ENCODE results near the gene P3H4.
A peak's percentile ranks its signal among the peaks of the same experiment; 100 is the strongest.

Gene P3H4

GRCh38 chr17:41821776-41822175, 10.0 kb upstream of the P3H4 start:
- Histone ChIP-seq H3K9ac (ENCODE audit: low read depth in 1 of 2, low read length in 2 of 2) (no peak overlapping the region), H3K4me1 (ENCODE audit: control insufficient read depth in 1 of 2, insufficient read depth in 2 of 2, low read length in 2 of 2) (no peaks in the 10 kb centered on the region), H3K27ac (ENCODE audit: low read depth, low read length) (no peak overlapping the region), H3K27me3 (ENCODE audit: control insufficient read depth in 1 of 2, insufficient read depth in 2 of 2, low read length in 2 of 2) (no peaks in the 10 kb centered on the region), H3K9me3 (ENCODE audit: control insufficient read depth in 1 of 2, low read length in 2 of 2) (no peaks in the 10 kb centered on the region), H3K4me3 (ENCODE audit: low read depth in 1 of 2, low read length in 2 of 2) (no peak overlapping the region), H3K36me3 (ENCODE audit: control insufficient read depth in 1 of 2, insufficient read depth in 2 of 2, low read length in 2 of 2) (peaks cover 0 to 4% of the 10 kb centered on the region in 2 donors)

GRCh38 chr17:41818024-41818423, 6.3 kb upstream of the P3H4 start:
- H3K27ac ChIP-seq (ENCODE audit: low read depth, low read length) = no peak overlapping the region
- no peaks in the 10 kb centered on the region for H3K27me3 ChIP-seq (ENCODE audit: control insufficient read depth in 1 of 2, insufficient read depth in 2 of 2, low read length in 2 of 2)
- H3K36me3 ChIP-seq (ENCODE audit: control insufficient read depth in 1 of 2, insufficient read depth in 2 of 2, low read length in 2 of 2) = no peaks in the 10 kb centered on the region
- no peak overlapping the region for H3K9ac ChIP-seq (ENCODE audit: low read depth in 1 of 2, low read length in 2 of 2)
- H3K4me1 ChIP-seq (ENCODE audit: control insufficient read depth in 1 of 2, insufficient read depth in 2 of 2, low read length in 2 of 2) = no peaks in the 10 kb centered on the region
- no peak overlapping the region for H3K4me3 ChIP-seq (ENCODE audit: low read depth in 1 of 2, low read length in 2 of 2)
- H3K9me3 ChIP-seq (ENCODE audit: control insufficient read depth in 1 of 2, low read length in 2 of 2) = no peaks in the 10 kb centered on the region

GRCh38 chr17:41816637-41817320, 5.0 kb upstream of the P3H4 start:
- peaks cover 5 to 6% of the 10 kb centered on the region in 2 donors for H3K4me1 ChIP-seq (ENCODE audit: control insufficient read depth in 1 of 2, insufficient read depth in 2 of 2, low read length in 2 of 2)
- H3K9ac ChIP-seq (ENCODE audit: low read depth in 1 of 2, low read length in 2 of 2) = no peak overlapping the region
- no peaks in the 10 kb centered on the region for H3K36me3 ChIP-seq (ENCODE audit: control insufficient read depth in 1 of 2, insufficient read depth in 2 of 2, low read length in 2 of 2)
- no peaks in the 10 kb centered on the region for H3K9me3 ChIP-seq (ENCODE audit: control insufficient read depth in 1 of 2, low read length in 2 of 2)
- no peak overlapping the region for H3K27ac ChIP-seq (ENCODE audit: low read depth, low read length)
- no peak overlapping the region for H3K4me3 ChIP-seq (ENCODE audit: low read depth in 1 of 2, low read length in 2 of 2)
- H3K27me3 ChIP-seq (ENCODE audit: control insufficient read depth in 1 of 2, insufficient read depth in 2 of 2, low read length in 2 of 2) = peaks cover 0 to 3% of the 10 kb centered on the region in 2 donors

GRCh38 chr17:41814195-41814594, 2.4 kb upstream of the P3H4 start:
- Histone ChIP-seq H3K36me3 (ENCODE audit: control insufficient read depth in 1 of 2, insufficient read depth in 2 of 2, low read length in 2 of 2) (no peaks in the 10 kb centered on the region), H3K9me3 (ENCODE audit: control insufficient read depth in 1 of 2, low read length in 2 of 2) (no peaks in the 10 kb centered on the region), H3K27ac (ENCODE audit: low read depth, low read length) (no peak overlapping the region), H3K4me3 (ENCODE audit: low read depth in 1 of 2, low read length in 2 of 2) (no peak overlapping the region), H3K4me1 (ENCODE audit: control insufficient read depth in 1 of 2, insufficient read depth in 2 of 2, low read length in 2 of 2) (peaks cover 22% of the 10 kb centered on the region in 2 donors), H3K27me3 (ENCODE audit: control insufficient read depth in 1 of 2, insufficient read depth in 2 of 2, low read length in 2 of 2) (peaks cover 0 to 3% of the 10 kb centered on the region in 2 donors), H3K9ac (ENCODE audit: low read depth in 1 of 2, low read length in 2 of 2) (no peak overlapping the region)

- H3K36me3 ChIP-seq (ENCODE audit: control insufficient read depth in 1 of 2, insufficient read depth in 2 of 2, low read length in 2 of 2) = no peaks in the 10 kb centered on the region
- H3K27me3 ChIP-seq (ENCODE audit: control insufficient read depth in 1 of 2, insufficient read depth in 2 of 2, low read length in 2 of 2) = peaks cover 0 to 3% of the 10 kb centered on the region in 2 donors
- H3K4me1 ChIP-seq (ENCODE audit: control insufficient read depth in 1 of 2, insufficient read depth in 2 of 2, low read length in 2 of 2) = peaks cover 22% of the 10 kb centered on the region in 2 donors
- H3K9me3 ChIP-seq (ENCODE audit: control insufficient read depth in 1 of 2, low read length in 2 of 2) = no peaks in the 10 kb centered on the region
- peak overlapping the region; percentile 36 to 82 for H3K4me3 ChIP-seq (ENCODE audit: low read depth in 1 of 2, low read length in 2 of 2)
- no peak overlapping the region for H3K9ac ChIP-seq (ENCODE audit: low read depth in 1 of 2, low read length in 2 of 2)
- H3K27ac ChIP-seq (ENCODE audit: low read depth, low read length) = no peak overlapping the region
These were observed 2.0 kb upstream of the P3H4 start for GRCh38 chr17:41813699-41814124.

- Histone ChIP-seq H3K27ac (ENCODE audit: low read depth, low read length) (no peak overlapping the region), H3K4me1 (ENCODE audit: control insufficient read depth in 1 of 2, insufficient read depth in 2 of 2, low read length in 2 of 2) (peaks cover 22% of the 10 kb centered on the region in 2 donors), H3K9ac (ENCODE audit: low read depth in 1 of 2, low read length in 2 of 2) (peak overlapping the region in 1 of 2 donors; percentile 33)
These were observed 1.5 kb upstream of the P3H4 start for GRCh38 chr17:41813152-41813680.

GRCh38 chr17:41812381-41813151, 817 bp upstream of the P3H4 start, which contains the start of gene FKBP10:
Gene FKBP10 (plus strand): TSS chr17:41813004. CDS start chr17:41813035, 31 bp downstream.
- Histone ChIP-seq H3K27ac (ENCODE audit: low read depth, low read length) (peak within 1 kb of the TSS; percentile 20), H3K27me3 (ENCODE audit: control insufficient read depth in 1 of 2, insufficient read depth in 2 of 2, low read length in 2 of 2) (peaks cover 0 to 3% of the 10 kb centered on the region in 2 donors), H3K9ac (ENCODE audit: low read depth in 1 of 2, low read length in 2 of 2) (peak within 1 kb of the TSS; percentile 55 to 79)

More at GRCh38 chr17:41813152-41813680, 1.5 kb upstream of the P3H4 start:
- H3K36me3 ChIP-seq (ENCODE audit: control insufficient read depth in 1 of 2, insufficient read depth in 2 of 2, low read length in 2 of 2) = no peaks in the 10 kb centered on the region
- peak overlapping the region; percentile 36 to 82 for H3K4me3 ChIP-seq (ENCODE audit: low read depth in 1 of 2, low read length in 2 of 2)
- H3K27me3 ChIP-seq (ENCODE audit: control insufficient read depth in 1 of 2, insufficient read depth in 2 of 2, low read length in 2 of 2) = peaks cover 0 to 3% of the 10 kb centered on the region in 2 donors
- H3K9me3 ChIP-seq (ENCODE audit: control insufficient read depth in 1 of 2, low read length in 2 of 2) = no peaks in the 10 kb centered on the region

GRCh38 chr17:41810659-41811548, 845 bp downstream of the P3H4 start:
- H3K36me3 ChIP-seq (ENCODE audit: control insufficient read depth in 1 of 2, insufficient read depth in 2 of 2, low read length in 2 of 2) = no peaks in the 10 kb centered on the region
- peaks cover 37% of the 10 kb centered on the region in 2 donors for H3K4me1 ChIP-seq (ENCODE audit: control insufficient read depth in 1 of 2, insufficient read depth in 2 of 2, low read length in 2 of 2)
- H3K9ac ChIP-seq (ENCODE audit: low read depth in 1 of 2, low read length in 2 of 2) = peak overlapping the region; percentile 55 to 79
- peaks cover 0 to 3% of the 10 kb centered on the region in 2 donors for H3K27me3 ChIP-seq (ENCODE audit: control insufficient read depth in 1 of 2, insufficient read depth in 2 of 2, low read length in 2 of 2)
- H3K27ac ChIP-seq (ENCODE audit: low read depth, low read length) = no peak overlapping the region
- no peaks in the 10 kb centered on the region for H3K9me3 ChIP-seq (ENCODE audit: control insufficient read depth in 1 of 2, low read length in 2 of 2)
- H3K4me3 ChIP-seq (ENCODE audit: low read depth in 1 of 2, low read length in 2 of 2) = peak overlapping the region; percentile 79 to 82

More at GRCh38 chr17:41812381-41813151, 817 bp upstream of the P3H4 start, which contains the start of gene FKBP10:
- Histone ChIP-seq H3K4me1 (ENCODE audit: control insufficient read depth in 1 of 2, insufficient read depth in 2 of 2, low read length in 2 of 2) (peaks cover 27 to 29% of the 10 kb centered on the region in 2 donors), H3K9me3 (ENCODE audit: control insufficient read depth in 1 of 2, low read length in 2 of 2) (no peaks in the 10 kb centered on the region), H3K36me3 (ENCODE audit: control insufficient read depth in 1 of 2, insufficient read depth in 2 of 2, low read length in 2 of 2) (no peaks in the 10 kb centered on the region), H3K4me3 (ENCODE audit: low read depth in 1 of 2, low read length in 2 of 2) (peak within 1 kb of the TSS; percentile 79 to 82)

- peaks cover 31 to 32% of the 10 kb centered on the region in 2 donors for H3K4me1 ChIP-seq (ENCODE audit: control insufficient read depth in 1 of 2, insufficient read depth in 2 of 2, low read length in 2 of 2)
- no peaks in the 10 kb centered on the region for H3K27me3 ChIP-seq (ENCODE audit: control insufficient read depth in 1 of 2, insufficient read depth in 2 of 2, low read length in 2 of 2)
- no peaks in the 10 kb centered on the region for H3K9me3 ChIP-seq (ENCODE audit: control insufficient read depth in 1 of 2, low read length in 2 of 2)
- H3K4me3 ChIP-seq (ENCODE audit: low read depth in 1 of 2, low read length in 2 of 2) = no peak overlapping the region
- peak overlapping the region; percentile 46 for H3K27ac ChIP-seq (ENCODE audit: low read depth, low read length)
- H3K36me3 ChIP-seq (ENCODE audit: control insufficient read depth in 1 of 2, insufficient read depth in 2 of 2, low read length in 2 of 2) = no peaks in the 10 kb centered on the region
- no peak overlapping the region for H3K9ac ChIP-seq (ENCODE audit: low read depth in 1 of 2, low read length in 2 of 2)
These were observed 4.9 kb downstream of the P3H4 start for GRCh38 chr17:41806685-41807445.

Data from duodenal mucosa (tissue), 2 donors.